ENCODE data around the gene YTHDF1.

YTHDF1 gene

DNA sequence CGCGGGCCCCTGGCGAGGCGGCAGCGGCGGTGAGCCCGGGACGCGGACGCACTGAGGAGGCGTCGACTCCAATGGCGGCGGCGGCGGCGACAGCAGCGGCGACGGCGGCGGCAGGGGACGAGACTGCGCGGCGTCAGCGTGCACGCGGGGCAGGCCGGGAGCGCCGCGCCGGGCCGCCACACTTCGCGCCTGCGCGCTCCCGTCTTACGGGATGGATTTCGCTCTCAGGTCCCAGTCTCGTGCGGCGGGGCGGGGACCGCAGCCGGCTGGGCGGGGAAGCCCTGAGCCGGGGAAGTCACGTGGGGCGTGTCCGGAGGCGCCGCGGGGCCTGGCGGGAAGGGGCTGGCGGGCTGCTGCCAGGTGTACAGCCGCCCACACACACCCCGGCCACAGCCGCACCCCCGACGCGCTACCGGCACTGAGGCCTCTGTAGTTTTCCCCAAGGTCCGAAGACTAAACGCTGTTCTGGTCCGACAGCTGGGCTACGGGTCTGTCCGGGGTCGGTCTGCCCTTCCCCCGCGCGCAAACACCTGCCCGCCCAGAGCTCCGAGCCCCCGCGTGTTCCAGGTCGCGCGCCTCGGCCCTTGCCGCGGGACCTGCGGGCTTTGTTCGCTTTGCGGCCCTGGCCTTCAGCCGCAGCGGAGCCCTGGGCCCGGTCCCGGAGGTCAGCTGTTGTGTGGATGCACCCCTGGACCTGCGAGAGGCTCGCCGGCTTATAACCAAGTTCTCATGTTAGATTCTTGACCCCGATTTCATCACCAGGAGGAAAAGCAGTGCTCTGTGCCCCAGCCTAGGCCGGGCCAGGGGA, at the start of gene YTHDF1:
Gene YTHDF1 (minus strand): TSS at position 91 of the 808 bp plus-strand sequence. CDS start 239 bp downstream, outside the sequence.
- H4K20me1 ChIP-seq, result peaks cover 40 to 46% (median 44%) of the 10 kb centered on the region in 11 experiments
- peaks cover 35 to 39% (median 37%) of the 10 kb centered on the region in 11 experiments for H3K36me3 ChIP-seq
- peak within 1 kb of the TSS; percentile 95 to 99 (median 98) for H3K9ac ChIP-seq
- no peak for TF ChIP-seq Cebpa-rat (IDR thresholded peaks at IDR 0.05)
- peak within 1 kb of the TSS; percentile 91 to 98 (median 95) for H3K27ac ChIP-seq
- H3K4me1 ChIP-seq, result peaks cover 45 to 59% (median 50%) of the 10 kb centered on the region in 10 experiments
- no peaks in the 10 kb centered on the region for H3K9me3 ChIP-seq (replicated peaks in 1 of 11)
- H3K4me2 ChIP-seq, result peak within 1 kb of the TSS; percentile 89 to 99 (median 94)
- H3K4me3 ChIP-seq, result peak within 1 kb of the TSS; percentile 85 to 100 (median 98)
- no peaks in the 10 kb centered on the region for H3K27me3 ChIP-seq

GRCh38 chr20:63264519-63264918, 48.6 kb upstream of the YTHDF1 start:
- Histone ChIP-seq H3K4me3 (no peak overlapping the region), H3K4me1 (peaks cover 17 to 58% (median 46%) of the 10 kb centered on the region in 10 experiments; a peak in 19 of 20 replicates), H3K4me2 (no peak overlapping the region), H3K27ac (no peak overlapping the region), H3K9me3 (replicated peaks in 1 of 11) (no peaks in the 10 kb centered on the region), H4K20me1 (peaks cover 0 to 26% (median 16%) of the 10 kb centered on the region in 11 experiments; a peak in 14 of 22 replicates), H3K27me3 (peaks cover 0 to 39% (median 5%) of the 10 kb centered on the region in 11 experiments; a peak in 13 of 22 replicates), H3K36me3 (no peaks in the 10 kb centered on the region), H3K9ac (no peak overlapping the region)
- no peak for TF ChIP-seq Cebpa-rat (IDR thresholded peaks at IDR 0.05)

- Histone ChIP-seq H4K20me1 (peaks cover 0 to 30% (median 16%) of the 10 kb centered on the region in 11 experiments; a peak in 14 of 22 replicates), H3K9me3 (replicated peaks in 1 of 11) (0 out of 22 replicates have a peak, but pooled peaks cover 0 to 3% (median 0%) of the 10 kb centered on the region in 11 experiments), H3K36me3 (no peaks in the 10 kb centered on the region), H3K27me3 (peaks cover 0 to 44% (median 5%) of the 10 kb centered on the region in 11 experiments; a peak in 13 of 22 replicates), H3K9ac (no peak overlapping the region), H3K27ac (no peak overlapping the region), H3K4me1 (peaks cover 23 to 63% (median 51%) of the 10 kb centered on the region in 10 experiments; a peak in 19 of 20 replicates), H3K4me3 (no peak overlapping the region), H3K4me2 (no peak overlapping the region)
- no peak for TF ChIP-seq Cebpa-rat (IDR thresholded peaks at IDR 0.05)
Measured at GRCh38 chr20:63264000-63264399, 48.1 kb upstream of the YTHDF1 start.

- Histone ChIP-seq H3K27me3 (peaks cover 0 to 55% (median 5%) of the 10 kb centered on the region in 11 experiments; a peak in 14 of 22 replicates), H3K27ac (no peak overlapping the region), H3K4me3 (no peak overlapping the region), H3K4me2 (peak overlapping the region in 4 of 11 experiments; percentile 15 to 99 (median 58); a peak in 3 of 22 replicates), H3K4me1 (peaks cover 33 to 64% (median 55%) of the 10 kb centered on the region in 10 experiments), H3K9ac (no peak overlapping the region), H3K9me3 (replicated peaks in 1 of 11) (0 out of 22 replicates have a peak, but pooled peaks cover 0 to 5% (median 0%) of the 10 kb centered on the region in 11 experiments), H4K20me1 (peaks cover 0 to 42% (median 22%) of the 10 kb centered on the region in 11 experiments; a peak in 14 of 22 replicates), H3K36me3 (no peaks in the 10 kb centered on the region)
- no peak for TF ChIP-seq Cebpa-rat (IDR thresholded peaks at IDR 0.05)
Measured at GRCh38 chr20:63262836-63263235, 46.9 kb upstream of the YTHDF1 start.

DNA sequence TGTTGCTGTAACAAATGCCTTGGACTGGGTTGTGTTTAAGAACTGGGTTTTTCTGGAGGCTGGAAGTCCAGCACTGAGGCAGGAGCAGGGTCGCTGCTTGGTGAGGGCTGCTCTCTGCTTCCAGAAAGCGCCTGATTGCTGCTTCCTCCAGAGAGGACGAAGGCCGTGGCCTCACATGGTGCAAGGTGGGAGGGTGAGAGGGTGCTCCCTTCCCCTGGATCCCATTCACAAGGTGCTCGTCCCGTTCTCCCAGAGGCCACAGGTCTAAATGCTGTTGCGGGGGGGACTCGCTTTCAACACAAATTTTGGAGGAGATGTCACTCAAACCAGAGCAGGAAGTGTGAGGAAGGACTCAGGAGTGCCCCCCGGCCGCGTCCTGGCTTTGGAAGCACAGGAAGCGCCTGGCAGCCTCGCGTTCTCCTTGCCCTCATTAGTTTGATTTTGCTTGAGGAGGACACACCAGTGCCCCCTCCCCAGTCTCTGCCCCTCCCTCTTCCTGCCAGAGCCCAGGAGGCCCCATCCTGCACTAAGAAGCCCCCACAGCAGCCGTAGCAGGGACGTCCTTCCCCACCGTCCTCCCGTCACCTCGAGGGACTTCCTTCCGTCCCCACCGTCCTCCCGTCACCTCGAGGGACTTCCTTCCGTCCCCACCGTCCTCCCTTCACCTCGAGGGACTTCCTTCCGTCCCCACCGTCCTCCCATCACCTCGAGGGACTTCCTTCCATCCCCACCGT, 46.0 kb upstream of the YTHDF1 start:
- peaks cover 33 to 64% (median 56%) of the 10 kb centered on the region in 10 experiments for H3K4me1 ChIP-seq
- H3K4me2 ChIP-seq, result peak overlapping the region; percentile 3 to 99 (median 86); a peak in 21 of 22 replicates
- H3K27ac ChIP-seq, result no peak overlapping the region
- 0 out of 22 replicates have a peak, but pooled peaks cover 0 to 5% (median 0%) of the 10 kb centered on the region in 11 experiments for H3K9me3 ChIP-seq (replicated peaks in 1 of 11)
- 0 out of 20 replicates have a peak overlapping the region, but pooled peaks of 1 of the 10 experiments have one; percentile 2 for H3K4me3 ChIP-seq
- H4K20me1 ChIP-seq, result peaks cover 0 to 50% (median 22%) of the 10 kb centered on the region in 11 experiments; a peak in 14 of 22 replicates
- no peak for TF ChIP-seq Cebpa-rat (IDR thresholded peaks at IDR 0.05)
- no peaks in the 10 kb centered on the region for H3K36me3 ChIP-seq
- H3K9ac ChIP-seq, result peak overlapping the region in 3 of 11 experiments; percentile 29 to 32 (median 31); a peak in 2 of 22 replicates
- H3K27me3 ChIP-seq, result peaks cover 2 to 61% (median 7%) of the 10 kb centered on the region in 11 experiments; a peak in 15 of 22 replicates

GRCh38 chr20:63261060-63261794, 45.3 kb upstream of the YTHDF1 start:
- TF ChIP-seq Cebpa-rat (IDR thresholded peaks at IDR 0.05), result no peak
- peaks cover 8 to 68% (median 14%) of the 10 kb centered on the region in 11 experiments for H3K27me3 ChIP-seq
- H3K9ac ChIP-seq, result peak overlapping the region in 4 of 11 experiments; percentile 4 to 32 (median 30); a peak in 6 of 22 replicates
- H3K4me3 ChIP-seq, result 0 out of 20 replicates have a peak overlapping the region, but pooled peaks of 1 of the 10 experiments have one; percentile 2
- no peak overlapping the region for H3K27ac ChIP-seq
- H3K4me2 ChIP-seq, result peak overlapping the region; percentile 3 to 99 (median 86); a peak in 18 of 22 replicates
- H4K20me1 ChIP-seq, result peaks cover 0 to 57% (median 23%) of the 10 kb centered on the region in 11 experiments; a peak in 14 of 22 replicates
- H3K9me3 ChIP-seq (replicated peaks in 1 of 11), result 0 out of 22 replicates have a peak, but pooled peaks cover 0 to 5% (median 0%) of the 10 kb centered on the region in 11 experiments
- H3K4me1 ChIP-seq, result peaks cover 33 to 71% (median 63%) of the 10 kb centered on the region in 10 experiments
- H3K36me3 ChIP-seq, result no peaks in the 10 kb centered on the region

DNA sequence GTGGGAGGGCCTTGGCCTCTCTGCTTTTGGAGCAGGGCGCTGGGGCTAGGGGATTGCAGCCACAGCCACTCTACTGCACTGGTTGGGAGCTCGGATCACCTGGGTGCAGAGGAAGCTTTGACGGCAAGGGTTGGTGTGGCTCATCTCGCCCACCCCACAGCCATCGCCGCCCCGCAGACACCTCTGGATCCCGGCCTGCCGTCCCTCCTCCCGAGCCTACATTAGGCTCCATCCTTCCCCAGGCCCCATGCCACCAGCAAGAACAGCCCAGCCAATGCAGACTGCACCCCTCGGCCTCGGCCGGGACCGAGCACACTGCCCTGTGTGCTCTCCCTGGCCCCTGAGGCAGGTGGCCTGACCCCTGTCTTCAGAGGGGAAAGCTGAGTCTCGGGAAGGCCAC, 44.6 kb upstream of the YTHDF1 start:
- H4K20me1 ChIP-seq, result peaks cover 0 to 64% (median 26%) of the 10 kb centered on the region in 11 experiments; a peak in 14 of 22 replicates
- no peak overlapping the region for H3K27ac ChIP-seq
- H3K36me3 ChIP-seq, result no peaks in the 10 kb centered on the region
- H3K27me3 ChIP-seq, result peaks cover 15 to 75% (median 21%) of the 10 kb centered on the region in 11 experiments
- peak overlapping the region in 4 of 11 experiments; percentile 4 to 31 (median 30); a peak in 3 of 22 replicates for H3K9ac ChIP-seq
- H3K4me1 ChIP-seq, result peaks cover 33 to 78% (median 70%) of the 10 kb centered on the region in 10 experiments
- H3K4me3 ChIP-seq, result no peak overlapping the region
- H3K4me2 ChIP-seq, result peak overlapping the region in 9 of 11 experiments; percentile 58 to 99 (median 90); a peak in 18 of 22 replicates
- H3K9me3 ChIP-seq (replicated peaks in 1 of 11), result 0 out of 22 replicates have a peak, but pooled peaks cover 0 to 5% (median 0%) of the 10 kb centered on the region in 11 experiments
- TF ChIP-seq Cebpa-rat (IDR thresholded peaks at IDR 0.05), result no peak

Data from BLaER1 treated with 17β-estradiol and CSF1 and Interleukin-3, amounts not matched to agents 10 nM and 100 nM (cell line).